VCaP (cell line): ENCODE measurements around the gene C2orf76.

ENCODE experiments used
- H3K27ac ChIP-seq: fragments of 450-650 bp; 2 replicates; pipeline ENCODE4 v1.5.1; 2017
- CTCF ChIP-seq: fragments of 450-650 bp; conservative IDR thresholded peaks from 2 replicates; pipeline ENCODE4 v1.5.1; 2017; ENCODE audit warnings: mild to moderate bottlenecking, moderate library complexity

C2orf76 gene

GRCh38 chr2:119402645-119403560, 36.3 kb upstream of the C2orf76 start:
- TF ChIP-seq CTCF, result no peak
- no peak overlapping the region for H3K27ac ChIP-seq

GRCh38 chr2:119402106-119402505, 35.5 kb upstream of the C2orf76 start:
- TF ChIP-seq CTCF, result no peak
- H3K27ac ChIP-seq, result no peak overlapping the region

- no peak for TF ChIP-seq CTCF
- no peak overlapping the region for H3K27ac ChIP-seq
These were observed 30.6 kb upstream of the C2orf76 start for GRCh38 chr2:119397196-119397595.

- TF ChIP-seq CTCF, result no peak
- no peak overlapping the region for H3K27ac ChIP-seq
These were observed 27.5 kb upstream of the C2orf76 start for GRCh38 chr2:119393971-119394748.

GRCh38 chr2:119389615-119390306, 23.1 kb upstream of the C2orf76 start:
- no peak for TF ChIP-seq CTCF
- peak overlapping the region; percentile 34; the same call in 1 of the 2 replicates for H3K27ac ChIP-seq

GRCh38 chr2:119387381-119388129, 20.9 kb upstream of the C2orf76 start:
- H3K27ac ChIP-seq, result no peak overlapping the region
- no peak for TF ChIP-seq CTCF
